Measurements from ENCODE around the gene MINDY4B.

MINDY4B gene

GRCh38 chr3:150843241-150843640 lies 62.0 kb downstream of the MINDY4B start:
- no peak for DNase-seq

GRCh38 chr3:150840802-150841515 lies 64.3 kb downstream of the MINDY4B start:
- DNase-seq = no peak

- no peak for DNase-seq
These were observed 74.5 kb downstream of the MINDY4B start for GRCh38 chr3:150830745-150831144.

- peak; percentile 19 for DNase-seq
These were observed 75.1 kb downstream of the MINDY4B start for GRCh38 chr3:150830094-150830681.

GRCh38 chr3:150829408-150829807 lies 75.8 kb downstream of the MINDY4B start:
- no peak for DNase-seq

- DNase-seq = no peak
These were observed 76.2 kb downstream of the MINDY4B start for GRCh38 chr3:150828997-150829396.

- DNase-seq = no peak
These were observed 77.0 kb downstream of the MINDY4B start for GRCh38 chr3:150828261-150828660.

- DNase-seq = no peak
These were observed 78.6 kb downstream of the MINDY4B start for GRCh38 chr3:150826466-150827282.

- no peak for DNase-seq
These were observed 79.3 kb downstream of the MINDY4B start for GRCh38 chr3:150825916-150826377.

GRCh38 chr3:150825192-150825915 lies 79.9 kb downstream of the MINDY4B start:
- DNase-seq = no peak

- no peak for DNase-seq
These were observed 82.0 kb downstream of the MINDY4B start for GRCh38 chr3:150823277-150823676.

GRCh38 chr3:150822636-150823035 lies 82.6 kb downstream of the MINDY4B start:
- no peak for DNase-seq
